Measurements from ENCODE around the gene IPO9.
"Not testable (repeated sequence)": the region's sequence is repeated elsewhere in the genome, so short reads cannot be mapped to it uniquely, and the experiment has no call there.

The IPO9 gene

DNA sequence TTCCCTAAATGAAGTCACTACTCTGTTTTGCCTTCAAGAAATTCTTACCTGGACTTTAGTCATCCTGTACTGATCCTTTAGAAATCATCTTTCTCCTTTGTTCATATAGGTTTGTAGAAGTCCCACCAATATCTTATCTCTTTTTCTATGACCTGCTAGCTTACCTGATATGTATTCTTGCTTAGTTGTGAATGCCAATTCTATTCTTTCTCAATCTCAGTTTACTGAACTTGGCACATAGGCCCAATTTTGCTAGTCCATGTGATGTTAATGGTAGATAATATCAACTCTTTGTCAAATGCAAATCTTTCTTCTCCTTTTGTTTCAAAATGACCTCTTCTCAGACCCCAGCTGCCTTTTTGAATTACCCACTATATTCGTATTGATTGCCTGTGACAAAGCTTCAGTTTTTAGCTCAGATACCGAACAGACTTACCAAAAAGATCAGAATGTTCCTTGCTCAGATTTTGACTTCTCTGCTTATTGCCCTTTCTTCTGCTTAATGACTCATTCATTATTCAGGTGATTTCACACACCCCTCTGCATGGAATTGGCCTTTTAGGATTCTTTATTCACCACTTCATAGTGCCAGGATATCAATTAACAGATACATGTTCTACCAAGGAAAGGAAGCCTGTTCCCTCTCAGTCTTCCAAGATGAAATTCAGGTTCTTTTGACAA lies 20.6 kb downstream of the IPO9 start:
- DNase-seq, result no peak

DNA sequence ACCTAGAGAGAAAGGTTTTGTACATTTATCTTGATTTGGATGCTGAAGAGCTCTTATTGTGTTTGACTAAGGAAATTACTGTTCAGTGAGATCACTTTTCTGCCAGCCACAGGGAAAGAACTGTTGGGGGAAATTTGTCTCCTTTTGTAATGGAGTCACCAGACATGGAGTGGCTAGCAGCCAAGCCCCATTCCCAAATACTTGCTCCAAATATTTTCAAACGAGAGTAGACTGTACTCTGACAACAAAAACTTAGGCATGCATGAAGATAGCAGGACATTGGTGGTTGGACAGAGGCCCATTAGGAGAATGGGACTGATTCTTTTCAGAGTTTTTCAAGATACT lies 21.1 kb downstream of the IPO9 start:
- DNase-seq, result no peak

- DNase-seq, result no peak
Measured at GRCh38 chr1:201851949-201852348, 23.0 kb downstream of the IPO9 start.

DNA sequence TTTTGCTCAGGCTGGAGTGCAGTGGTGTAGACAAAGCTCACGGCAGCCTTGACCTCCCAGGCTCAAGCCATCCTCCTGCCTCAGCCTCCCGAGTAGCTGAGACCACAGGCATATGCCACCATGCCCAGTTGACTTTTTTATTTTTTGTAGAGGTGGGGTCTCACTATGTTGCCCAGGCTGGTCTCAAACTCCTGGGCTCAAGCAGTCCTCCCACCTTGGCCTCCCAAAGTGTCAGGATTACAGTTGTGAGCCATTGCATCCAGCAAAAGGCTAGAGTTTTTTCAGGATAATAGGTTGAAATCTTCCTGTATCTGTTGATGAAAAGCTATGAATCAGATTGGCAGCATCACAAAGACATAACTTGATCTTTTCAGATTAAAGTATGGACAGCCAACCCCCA lies 27.8 kb downstream of the IPO9 start:
- DNase-seq, result not testable (repeated sequence)

GRCh38 chr1:201859424-201859823 lies 30.5 kb downstream of the IPO9 start:
- DNase-seq, result no peak

DNA sequence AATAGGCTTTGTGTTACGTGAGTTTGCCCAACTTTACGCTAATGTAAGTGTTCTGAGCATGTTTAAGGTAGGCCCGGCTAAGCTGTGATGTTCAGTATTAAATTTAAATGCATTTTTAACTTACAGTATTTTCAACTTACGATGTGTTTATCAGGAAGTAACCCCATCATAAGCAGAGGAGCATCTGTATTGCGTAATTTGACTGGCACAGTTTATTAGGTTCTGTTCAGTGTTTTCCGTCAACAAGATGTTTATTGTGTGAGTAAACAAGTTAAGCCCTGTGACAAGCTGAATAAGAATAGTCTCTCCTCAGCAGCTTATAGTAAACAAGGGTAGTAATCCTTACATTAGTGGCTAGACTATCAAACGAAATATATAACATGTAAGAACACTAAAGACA lies 32.5 kb downstream of the IPO9 start:
- no peak for DNase-seq

DNA sequence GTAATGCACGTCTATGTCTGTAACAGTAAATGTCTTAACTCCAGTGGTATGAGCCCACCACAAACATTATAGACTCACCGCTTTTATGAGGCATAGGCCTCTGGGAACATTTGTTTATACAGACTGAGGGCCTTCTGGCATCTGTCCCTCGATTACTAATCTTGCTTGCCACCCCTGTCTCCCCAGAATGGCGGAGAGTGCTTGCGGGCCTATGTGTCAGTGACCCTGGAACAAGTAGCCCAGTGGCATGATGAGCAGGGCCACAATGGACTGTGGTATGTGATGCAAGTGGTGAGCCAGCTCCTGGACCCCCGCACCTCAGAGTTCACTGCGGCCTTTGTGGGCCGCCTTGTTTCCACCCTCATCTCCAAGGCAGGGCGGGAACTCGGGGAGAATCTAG lies 41.4 kb downstream of the IPO9 start:
- no peak for DNase-seq

DNA sequence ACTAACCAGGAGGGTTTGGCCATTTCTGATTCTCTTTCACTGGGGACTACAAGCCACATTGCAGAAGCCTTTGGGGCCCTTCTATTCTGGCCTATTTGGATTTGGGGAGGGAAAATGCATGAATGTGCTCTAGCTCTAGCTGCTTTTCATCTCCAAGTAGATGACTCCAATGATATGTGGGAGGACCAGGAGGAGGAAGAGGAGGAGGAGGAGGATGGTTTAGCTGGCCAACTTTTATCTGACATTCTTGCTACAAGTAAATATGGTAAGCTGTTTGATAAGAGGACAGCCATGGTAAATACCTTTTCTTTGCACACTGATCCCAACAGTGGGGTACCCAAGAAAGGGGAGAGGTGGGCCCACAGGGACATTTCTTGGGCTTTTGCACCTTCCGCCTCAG lies 45.7 kb downstream of the IPO9 start:
- DNase-seq, result no peak

DNA sequence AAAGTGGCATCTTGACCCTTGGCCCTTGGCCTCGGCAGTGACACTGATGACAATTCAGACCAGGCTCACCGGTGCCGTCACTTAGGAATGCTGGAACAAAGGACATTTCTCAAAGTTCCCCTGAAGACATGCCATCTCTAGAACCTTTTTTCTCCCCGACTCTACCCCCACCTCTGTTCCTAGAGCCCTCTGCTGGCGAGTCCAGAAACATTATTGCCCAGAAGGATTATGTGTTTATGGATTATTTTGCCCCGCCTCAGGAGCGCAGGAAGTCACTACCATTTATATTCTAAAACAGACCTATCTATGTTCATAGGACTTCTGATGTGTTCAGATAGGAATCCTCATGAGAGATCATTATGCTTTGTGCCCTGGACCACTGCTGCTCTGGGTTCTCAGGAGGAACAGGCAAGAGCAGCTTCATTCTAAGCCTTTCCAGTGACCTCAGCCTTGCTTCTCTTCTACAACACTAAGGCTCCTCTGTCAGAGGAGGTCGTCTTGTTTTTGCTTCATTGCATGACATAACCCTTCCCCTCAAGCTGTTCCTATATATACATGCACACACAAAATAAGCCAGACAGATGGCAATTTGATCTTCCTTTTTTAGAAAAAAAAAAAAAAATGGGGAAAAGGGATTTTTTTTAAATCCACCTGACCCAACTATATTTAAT lies 47.3 kb downstream of the IPO9 start:
- no peak for DNase-seq

GRCh38 chr1:201877877-201878401 lies 49.0 kb downstream of the IPO9 start:
- DNase-seq, result no peak

DNA sequence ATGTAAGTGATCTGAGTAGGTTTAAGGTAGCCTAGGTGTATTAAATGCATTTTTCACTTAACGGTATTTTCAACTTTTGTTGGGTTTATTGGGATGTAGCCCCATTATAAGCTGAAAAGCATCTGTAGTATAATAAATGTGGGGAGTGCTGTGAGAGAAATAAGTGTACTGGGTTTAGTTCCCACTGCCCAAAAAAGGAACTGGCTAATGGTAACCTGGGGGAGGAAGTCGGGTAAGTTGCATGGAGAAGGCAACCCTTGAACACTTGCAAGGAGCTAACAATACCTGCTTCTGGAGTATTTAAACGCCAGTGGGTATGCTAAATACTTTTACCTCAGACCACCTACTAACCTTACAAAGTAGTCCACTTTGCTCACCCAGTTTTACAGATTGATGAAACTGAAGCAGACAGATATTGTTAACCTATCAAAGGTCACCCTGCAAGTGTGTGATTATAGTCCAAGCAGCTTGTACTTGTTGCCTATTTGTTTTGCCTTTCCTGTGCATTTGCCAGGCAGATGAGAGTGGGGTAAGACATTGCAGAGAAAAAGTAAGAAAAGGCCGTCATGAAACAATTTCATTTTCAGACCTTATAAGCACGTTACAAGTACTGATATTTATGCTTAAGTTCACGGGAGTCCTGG lies 52.1 kb downstream of the IPO9 start:
- no peak for DNase-seq

DNA sequence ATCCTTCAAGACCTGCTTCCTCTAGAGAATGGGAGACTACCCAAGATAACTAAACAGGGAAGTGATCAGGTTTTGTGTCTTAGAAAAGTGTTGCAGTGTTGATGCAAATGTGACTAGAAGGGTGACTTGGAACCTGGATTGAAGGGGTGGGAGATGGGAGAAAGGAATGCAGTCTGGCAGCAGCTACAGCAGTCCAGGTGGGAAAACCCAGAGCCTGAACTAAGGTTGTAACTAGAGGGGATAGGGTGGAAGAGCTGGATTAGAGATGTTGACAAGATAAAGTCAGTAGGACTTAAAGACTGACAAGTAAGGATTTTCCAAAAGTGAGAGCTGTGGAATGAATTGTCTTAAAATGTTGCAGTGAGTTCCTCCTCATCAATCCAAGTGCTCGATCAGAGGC lies 52.7 kb downstream of the IPO9 start:
- DNase-seq, result no peak

- DNase-seq, result no peak
Measured at GRCh38 chr1:201882665-201883132, 53.7 kb downstream of the IPO9 start.

GRCh38 chr1:201883266-201883665 lies 54.3 kb downstream of the IPO9 start:
- DNase-seq, result no peak

GRCh38 chr1:201883786-201884185 lies 54.8 kb downstream of the IPO9 start:
- no peak for DNase-seq

GRCh38 chr1:201884425-201884824 lies 55.5 kb downstream of the IPO9 start:
- DNase-seq, result no peak

DNA sequence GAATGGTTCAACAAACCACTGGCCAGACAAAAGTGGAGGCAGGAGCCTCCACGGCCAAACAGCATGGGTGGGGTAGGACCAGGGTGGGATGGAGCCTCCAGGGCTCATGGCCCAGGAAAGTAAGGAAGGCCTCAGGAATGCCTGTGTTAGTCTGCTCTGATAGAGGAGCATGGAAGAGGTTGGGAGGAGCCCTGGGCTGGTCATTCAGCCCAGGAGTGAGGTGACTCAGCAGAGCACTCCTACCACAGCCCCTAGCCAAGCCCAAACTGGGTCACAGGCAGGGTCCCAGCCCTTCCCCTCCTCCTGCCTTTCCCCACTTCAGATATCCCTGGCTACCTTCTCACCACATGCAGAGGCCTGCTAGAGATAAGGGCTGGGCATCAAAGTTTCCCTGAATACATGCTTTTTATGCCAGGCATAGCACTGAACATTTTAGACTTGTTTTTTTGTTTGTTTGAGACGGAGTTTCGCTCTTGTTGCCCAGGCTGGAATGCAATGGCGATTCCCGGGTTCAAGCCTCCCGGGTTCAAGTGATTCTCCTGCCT lies 56.6 kb downstream of the IPO9 start:
- DNase-seq, result no peak

- DNase-seq, result no peak
Measured at GRCh38 chr1:201886103-201886885, 57.3 kb downstream of the IPO9 start.

- no peak for DNase-seq
Measured at GRCh38 chr1:201887116-201887866, 58.3 kb downstream of the IPO9 start.

DNA sequence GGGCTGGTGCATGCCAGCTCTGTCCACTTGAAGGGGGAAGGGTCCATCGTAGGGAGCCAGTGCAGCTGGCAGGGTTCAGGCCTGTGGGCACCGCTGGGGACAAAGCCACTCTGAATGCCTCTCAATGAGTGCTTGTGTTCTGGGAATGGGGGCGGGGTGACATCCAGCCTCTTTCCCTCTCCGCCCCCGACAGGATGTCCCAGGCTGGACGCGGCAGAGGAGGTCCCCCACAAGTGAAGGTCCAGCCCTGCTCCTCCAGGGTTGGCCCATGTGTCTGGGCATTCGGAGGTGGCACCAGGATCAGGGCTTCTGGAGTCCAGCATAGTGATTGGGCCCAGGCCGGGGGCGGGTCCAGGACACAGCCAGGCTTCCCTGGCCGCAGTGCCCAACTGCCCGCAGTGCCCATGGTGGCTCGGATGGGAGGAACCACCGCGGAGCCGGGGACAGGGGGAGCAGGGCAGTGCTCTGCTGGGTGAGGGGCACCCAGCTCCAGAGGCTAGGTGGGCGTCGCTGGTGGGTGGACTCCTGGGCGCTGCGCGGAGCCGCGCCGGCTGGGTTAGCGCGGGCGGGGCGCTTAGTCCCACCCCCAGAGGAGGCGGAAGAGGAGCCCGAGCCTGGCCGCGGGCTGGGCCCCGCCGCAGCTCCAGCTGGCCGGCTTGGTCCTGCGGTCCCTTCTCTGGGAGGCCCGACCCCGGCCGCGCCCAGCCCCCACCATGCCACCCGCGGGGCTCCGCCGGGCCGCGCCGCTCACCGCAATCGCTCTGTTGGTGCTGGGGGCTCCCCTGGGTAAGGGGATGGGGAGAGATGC lies 59.5 kb downstream of the IPO9 start, which contains the start of gene SHISA4:
Gene SHISA4, plus strand, starts transcription at position 617 of the 808 bp plus-strand sequence. Its CDS starts 97 bp downstream, at position 714.
- peak; percentile 88 for DNase-seq
